Measurements from ENCODE around the gene BACE2. TPM values are rescaled to one million over a fixed set of nuclear protein-coding genes. Genes with fewer than 3 reads are reported as not detected.
A peak's percentile ranks its signal among the peaks of the same experiment; 100 is the strongest.

The BACE2 gene
- total RNA-seq, 1 donor from 2014 or later, result 16.8 TPM

GRCh38 chr21:41219498-41220207 lies 51.7 kb downstream of the BACE2 start:
- FAIRE-seq (no peak), DNase-seq (ENCODE audit: low read depth) (peak; percentile 49)
- Histone ChIP-seq H3K79me2 (ENCODE audit: insufficient read depth, low read length) (peaks cover 19% of the 10 kb centered on the region), H3K9ac (ENCODE audit: low read length) (no peak overlapping the region), H3K4me2 (ENCODE audit: low read length) (no peak overlapping the region), H4K20me1 (ENCODE audit: insufficient read depth, low read length) (peaks cover 29% of the 10 kb centered on the region), H3K9me3 (ENCODE audit: insufficient read depth, low read depth, low read length) (no peaks in the 10 kb centered on the region), H3K4me1 (ENCODE audit: insufficient read depth, low read length) (peaks cover 4% of the 10 kb centered on the region), H3K27me3 (ENCODE audit: insufficient read depth, low read length) (no peaks in the 10 kb centered on the region), H3K4me3 (ENCODE audit: insufficient read depth, low read depth, low read length) (no peak overlapping the region), H2AFZ (ENCODE audit: low read depth, low read length) (no peak overlapping the region), H3K36me3 (ENCODE audit: insufficient read depth, low read length) (no peaks in the 10 kb centered on the region), H3K27ac (ENCODE audit: low read depth, low read length) (no peak overlapping the region)
- H3K27me3 Mint-ChIP-seq (ENCODE audit: low read depth, unreplicated experiment), result peaks cover 4% of the 10 kb centered on the region
- peaks cover 11% of the 10 kb centered on the region for H3K4me1 Mint-ChIP-seq (ENCODE audit: low read depth, unreplicated experiment)
- H3K9me3 Mint-ChIP-seq (ENCODE audit: unreplicated experiment), result peaks cover 9% of the 10 kb centered on the region
- H3K27ac Mint-ChIP-seq (ENCODE audit: unreplicated experiment), result peak overlapping the region; percentile 9
- H3K4me3 Mint-ChIP-seq (ENCODE audit: unreplicated experiment), result no peak overlapping the region
- no peak for TF ChIP-seq CTCF (IDR thresholded peaks at IDR 0.05; ENCODE audit: insufficient read depth, low read depth, low read length)
- no peak for TF ChIP-seq EZH2 (IDR thresholded peaks at IDR 0.05; ENCODE audit: insufficient read depth, low read length)
- no peaks in the 10 kb centered on the region for H3K36me3 Mint-ChIP-seq (ENCODE audit: low read depth, unreplicated experiment)

- peaks cover 4% of the 10 kb centered on the region for H3K27me3 Mint-ChIP-seq (ENCODE audit: low read depth, unreplicated experiment)
- Histone ChIP-seq H3K79me2 (ENCODE audit: insufficient read depth, low read length) (peaks cover 14% of the 10 kb centered on the region), H3K4me2 (ENCODE audit: low read length) (no peak overlapping the region), H2AFZ (ENCODE audit: low read depth, low read length) (no peak overlapping the region), H3K4me1 (ENCODE audit: insufficient read depth, low read length) (peaks cover 4% of the 10 kb centered on the region), H3K27ac (ENCODE audit: low read depth, low read length) (no peak overlapping the region), H3K36me3 (ENCODE audit: insufficient read depth, low read length) (no peaks in the 10 kb centered on the region), H3K27me3 (ENCODE audit: insufficient read depth, low read length) (no peaks in the 10 kb centered on the region), H3K4me3 (ENCODE audit: insufficient read depth, low read depth, low read length) (no peak overlapping the region), H3K9ac (ENCODE audit: low read length) (no peak overlapping the region), H4K20me1 (ENCODE audit: insufficient read depth, low read length) (peaks cover 25% of the 10 kb centered on the region), H3K9me3 (ENCODE audit: insufficient read depth, low read depth, low read length) (no peaks in the 10 kb centered on the region)
- no peak overlapping the region for H3K4me3 Mint-ChIP-seq (ENCODE audit: unreplicated experiment)
- FAIRE-seq, result no peak
- peaks cover 11% of the 10 kb centered on the region for H3K4me1 Mint-ChIP-seq (ENCODE audit: low read depth, unreplicated experiment)
- H3K9me3 Mint-ChIP-seq (ENCODE audit: unreplicated experiment), result peaks cover 9% of the 10 kb centered on the region
- no peaks in the 10 kb centered on the region for H3K36me3 Mint-ChIP-seq (ENCODE audit: low read depth, unreplicated experiment)
- no peak overlapping the region for H3K27ac Mint-ChIP-seq (ENCODE audit: unreplicated experiment)
- TF ChIP-seq CTCF (IDR thresholded peaks at IDR 0.05; ENCODE audit: insufficient read depth, low read depth, low read length) (no peak), EZH2 (IDR thresholded peaks at IDR 0.05; ENCODE audit: insufficient read depth, low read length) (no peak)
- no peak for DNase-seq (ENCODE audit: low read depth)
Observed at GRCh38 chr21:41220208-41220733, 52.3 kb downstream of the BACE2 start.
